ENCODE measurements around the gene KCNAB1.

GRCh38 chr3:156413293-156413892 is 293.0 kb downstream of the KCNAB1 start:
- TF ChIP-seq SIN3A (conservative IDR thresholded peaks at IDR 0.05 in 1 of 2, IDR thresholded peaks at IDR 0.05 in 1 of 2; ENCODE audit: low read depth in 1 of 2, low read length in 2 of 2) (no peak), POLR2A (IDR thresholded peaks at IDR 0.05; ENCODE audit: control extremely low read depth in 1 of 2, low read depth in 2 of 2, low read length in 2 of 2) (no peak), CHD2 (IDR thresholded peaks at IDR 0.05; ENCODE audit: low read length) (no peak), JUN (IDR thresholded peaks at IDR 0.05; ENCODE audit: low read depth, low read length) (no peak), CREB1 (IDR thresholded peaks at IDR 0.05) (no peak), EP300 (IDR thresholded peaks at IDR 0.05; ENCODE audit: borderline replicate concordance in 1 of 2, low read depth in 2 of 2, low read length in 2 of 2) (no peak), JUND (IDR thresholded peaks at IDR 0.05; ENCODE audit: low read length) (no peak), POLR2AphosphoS5 (IDR thresholded peaks at IDR 0.05; ENCODE audit: low read depth, low read length) (no peak), CHD7 (IDR thresholded peaks at IDR 0.05; ENCODE audit: insufficient replicate concordance, low read length) (no peak), YY1 (IDR thresholded peaks at IDR 0.05; ENCODE audit: low read depth, low read length) (no peak), SUZ12 (IDR thresholded peaks at IDR 0.05; ENCODE audit: low read length) (no peak), EZH2 (IDR thresholded peaks at IDR 0.05; ENCODE audit: low read depth, low read length, severe bottlenecking) (no peak)
- TF ChIP-seq, protein P1, sequence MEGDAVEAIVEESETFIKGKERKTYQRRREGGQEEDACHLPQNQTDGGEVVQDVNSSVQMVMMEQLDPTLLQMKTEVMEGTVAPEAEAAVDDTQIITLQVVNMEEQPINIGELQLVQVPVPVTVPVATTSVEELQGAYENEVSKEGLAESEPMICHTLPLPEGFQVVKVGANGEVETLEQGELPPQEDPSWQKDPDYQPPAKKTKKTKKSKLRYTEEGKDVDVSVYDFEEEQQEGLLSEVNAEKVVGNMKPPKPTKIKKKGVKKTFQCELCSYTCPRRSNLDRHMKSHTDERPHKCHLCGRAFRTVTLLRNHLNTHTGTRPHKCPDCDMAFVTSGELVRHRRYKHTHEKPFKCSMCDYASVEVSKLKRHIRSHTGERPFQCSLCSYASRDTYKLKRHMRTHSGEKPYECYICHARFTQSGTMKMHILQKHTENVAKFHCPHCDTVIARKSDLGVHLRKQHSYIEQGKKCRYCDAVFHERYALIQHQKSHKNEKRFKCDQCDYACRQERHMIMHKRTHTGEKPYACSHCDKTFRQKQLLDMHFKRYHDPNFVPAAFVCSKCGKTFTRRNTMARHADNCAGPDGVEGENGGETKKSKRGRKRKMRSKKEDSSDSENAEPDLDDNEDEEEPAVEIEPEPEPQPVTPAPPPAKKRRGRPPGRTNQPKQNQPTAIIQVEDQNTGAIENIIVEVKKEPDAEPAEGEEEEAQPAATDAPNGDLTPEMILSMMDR (IDR thresholded peaks at IDR 0.05; ENCODE audit: control extremely low read depth in 1 of 3, insufficient read depth in 1 of 3, low read depth in 1 of 3, low read length in 3 of 3), result no peak
- TF ChIP-seq, protein P2, sequence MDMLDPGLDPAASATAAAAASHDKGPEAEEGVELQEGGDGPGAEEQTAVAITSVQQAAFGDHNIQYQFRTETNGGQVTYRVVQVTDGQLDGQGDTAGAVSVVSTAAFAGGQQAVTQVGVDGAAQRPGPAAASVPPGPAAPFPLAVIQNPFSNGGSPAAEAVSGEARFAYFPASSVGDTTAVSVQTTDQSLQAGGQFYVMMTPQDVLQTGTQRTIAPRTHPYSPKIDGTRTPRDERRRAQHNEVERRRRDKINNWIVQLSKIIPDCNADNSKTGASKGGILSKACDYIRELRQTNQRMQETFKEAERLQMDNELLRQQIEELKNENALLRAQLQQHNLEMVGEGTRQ (IDR thresholded peaks at IDR 0.05; ENCODE audit: low read length), result no peak

Measured in H1 (cell line).